NCI-H345 treated with DMSO at 0.1 percent for 48 hours (cell line): ENCODE measurements around the gene FXYD1.
A peak's percentile ranks its signal among the peaks of the same experiment; 100 is the strongest.
"Not testable (repeated sequence)": the region's sequence is repeated elsewhere in the genome, so short reads cannot be mapped to it uniquely, and the experiment has no call there.

Experiments used
- DNase-seq: peaks from one replicate; lab custom pipeline; 2025; ENCODE audit not compliant: unreplicated experiment; lab: John Stamatoyannopoulos, UW

The FXYD1 gene

DNA sequence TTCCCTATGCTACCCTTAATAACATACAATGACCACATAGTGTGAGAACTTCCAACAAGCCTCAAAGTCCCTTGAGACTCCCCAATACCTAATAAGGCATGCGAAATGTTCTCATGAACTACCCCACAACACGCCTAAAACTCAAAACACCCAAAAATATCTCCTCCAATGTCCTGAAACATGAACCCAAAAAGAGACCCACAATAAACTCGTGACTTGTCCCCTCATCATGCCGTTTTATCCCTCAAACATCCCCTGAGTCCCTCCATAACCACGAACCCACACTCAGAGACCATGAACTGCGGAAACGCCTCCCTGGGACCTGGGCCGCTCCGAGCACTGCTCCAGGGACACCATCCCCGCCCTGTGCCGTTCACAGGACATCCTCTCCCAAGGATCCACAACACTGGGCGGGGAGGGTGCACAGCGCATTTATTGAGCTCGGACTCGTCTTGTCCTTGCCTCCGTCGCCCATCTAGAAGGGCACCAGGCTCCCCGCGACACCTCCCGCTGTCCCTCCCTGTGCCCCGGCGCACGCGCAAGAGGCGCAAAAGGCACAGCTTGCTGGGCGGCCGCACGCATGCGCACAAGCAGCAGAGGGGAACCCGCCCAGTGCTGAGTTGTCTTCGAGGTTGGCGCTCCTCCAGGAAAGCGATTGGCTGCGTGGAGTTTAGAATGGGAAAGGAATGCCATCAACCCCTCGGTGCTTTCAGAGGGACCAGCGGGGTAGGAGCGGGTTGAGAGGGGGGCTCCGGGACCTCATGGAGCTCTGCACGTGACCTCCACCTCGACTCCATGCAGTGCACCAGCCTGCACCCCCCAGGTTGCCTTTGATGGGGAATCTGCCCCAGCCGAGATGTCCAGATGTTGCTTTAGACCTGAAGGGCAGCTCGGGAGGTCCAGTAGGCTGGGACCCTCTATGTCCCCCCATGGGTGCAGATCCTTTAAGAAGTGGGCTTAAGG, 14.2 kb upstream of the FXYD1 start:
- DNase-seq, result peak; percentile 84

DNA sequence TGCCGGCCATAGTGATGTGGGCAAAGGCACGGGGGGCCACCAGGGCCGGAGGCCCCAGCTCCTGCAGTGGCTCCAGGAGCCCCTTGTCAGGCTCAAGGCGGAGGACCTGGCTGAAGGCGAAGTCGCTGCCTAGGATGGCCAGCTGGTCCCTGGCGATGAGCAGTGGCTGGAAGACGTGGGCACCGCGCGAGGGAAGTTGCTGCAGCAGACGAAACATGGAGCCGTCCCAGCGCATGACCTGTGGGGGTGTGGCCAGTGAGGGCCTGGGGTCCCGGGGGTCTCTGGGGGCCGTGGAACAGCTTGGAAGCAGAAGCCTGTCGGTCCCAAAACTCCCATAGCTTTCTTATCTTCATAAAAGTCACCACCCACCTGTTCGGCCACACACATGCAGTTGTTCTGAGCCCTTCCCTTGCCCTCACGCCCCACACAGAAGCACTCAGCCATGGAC, 13.3 kb upstream of the FXYD1 start:
- no peak for DNase-seq

DNA sequence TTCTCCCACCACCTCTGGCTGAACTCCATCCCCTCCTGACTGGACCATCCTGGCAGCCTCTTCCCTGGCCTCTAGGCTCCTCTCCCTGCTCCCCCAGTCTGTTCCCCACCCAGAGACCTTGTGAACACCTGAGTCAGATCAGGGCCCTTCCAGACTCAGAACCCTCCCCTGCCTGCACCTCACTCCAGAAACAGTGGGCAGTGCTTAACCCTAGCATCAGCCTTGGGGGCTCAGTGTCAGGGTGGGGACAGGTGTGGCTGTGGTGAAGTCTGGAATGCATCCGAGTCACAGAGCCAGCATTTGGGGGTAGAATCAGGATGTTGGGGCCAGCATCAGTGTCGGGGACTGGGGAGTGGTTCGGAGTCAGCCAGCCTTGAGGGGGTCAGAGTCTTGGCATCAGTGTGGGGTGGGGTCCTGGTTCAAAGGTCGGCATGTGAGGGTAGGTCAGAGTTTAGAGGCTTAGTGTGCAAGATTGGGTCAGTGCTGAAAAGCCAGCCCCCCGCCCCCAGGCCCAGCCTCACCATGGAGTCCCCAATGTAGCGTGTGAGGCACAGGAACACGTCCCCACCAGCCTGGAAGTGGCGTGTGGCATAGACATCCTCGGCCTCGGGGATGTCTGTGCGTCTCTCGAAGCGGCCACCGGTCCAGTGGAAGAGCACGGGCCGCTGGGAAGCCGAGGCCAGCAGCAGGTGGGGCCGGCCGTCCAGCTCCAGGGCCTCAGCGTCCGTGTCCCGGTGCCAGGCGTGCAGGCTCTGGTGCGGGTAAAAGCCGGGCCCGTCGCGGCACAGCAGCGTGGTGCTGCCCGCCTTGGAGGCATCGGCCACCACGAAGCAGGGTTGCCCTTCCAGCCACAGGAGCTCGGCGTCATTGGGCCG, 12.6 kb upstream of the FXYD1 start:
- no peak for DNase-seq

DNA sequence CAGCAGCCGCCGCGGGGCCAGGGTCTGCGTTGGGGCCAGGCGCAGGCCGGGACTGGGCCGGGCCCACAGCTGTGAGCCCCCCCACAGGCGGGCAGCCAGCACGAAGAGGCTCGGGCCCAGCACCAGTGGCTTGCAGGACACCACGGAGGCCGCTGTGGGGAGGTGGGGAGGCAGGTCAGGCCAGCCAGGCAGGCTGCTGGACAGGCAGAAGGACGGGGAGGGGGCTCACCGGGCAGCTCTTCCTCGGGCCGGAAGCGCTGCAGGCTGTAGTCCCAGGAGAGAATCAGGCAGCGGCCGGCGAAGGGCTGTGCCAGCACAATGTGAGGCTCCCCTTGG, 12.0 kb upstream of the FXYD1 start:
- DNase-seq, result no peak

DNA sequence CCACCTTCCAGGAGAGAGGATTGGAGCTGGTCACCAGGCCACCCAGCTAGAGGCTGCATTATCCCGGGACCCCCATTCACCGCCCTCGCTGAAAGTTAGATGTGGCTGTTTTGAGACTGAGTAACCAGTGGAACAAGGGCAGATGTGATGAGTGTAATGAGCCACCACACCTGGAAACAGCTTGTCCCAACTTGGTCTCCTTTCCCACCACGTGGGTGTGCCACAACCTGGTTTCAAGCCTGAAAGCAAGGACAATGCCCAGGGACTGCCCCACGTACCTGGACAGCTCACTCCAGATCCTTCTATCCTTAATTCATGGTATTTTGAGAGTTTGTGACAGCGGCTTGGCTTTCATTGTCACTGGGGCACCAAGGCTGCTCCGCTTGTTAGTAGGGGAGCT, 10.8 kb upstream of the FXYD1 start:
- no peak for DNase-seq

DNA sequence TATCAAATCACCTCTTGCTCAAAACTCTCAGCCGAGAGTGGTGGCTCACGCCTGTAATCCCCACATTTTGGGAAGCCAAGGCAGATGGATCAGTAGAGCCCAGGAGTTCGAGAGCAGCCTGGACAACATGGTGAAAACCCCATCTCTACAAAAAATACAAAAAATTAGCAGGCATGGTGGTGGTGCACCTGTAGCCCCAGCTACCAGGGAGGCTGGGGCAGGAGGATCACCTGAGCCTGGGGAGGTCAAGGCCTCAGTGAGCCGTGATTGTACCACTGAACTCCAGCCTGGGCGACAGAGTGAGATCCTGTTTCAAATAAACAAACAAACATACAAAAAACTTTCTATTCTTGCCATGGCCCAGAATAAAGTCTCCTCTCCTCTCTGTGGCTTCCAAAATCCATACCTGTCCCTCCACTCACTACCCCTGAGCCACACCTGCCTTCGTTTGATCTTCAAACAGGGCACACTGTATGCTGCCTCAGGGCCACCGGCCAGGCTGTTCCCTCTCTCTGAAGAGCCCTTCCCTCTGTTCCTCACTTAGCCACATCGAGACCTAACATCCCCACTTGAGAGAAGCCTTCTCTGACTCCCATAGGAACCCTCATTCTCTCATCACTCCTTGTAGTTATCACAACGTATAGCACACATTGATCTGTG, 10.1 kb upstream of the FXYD1 start:
- DNase-seq, result no peak

DNA sequence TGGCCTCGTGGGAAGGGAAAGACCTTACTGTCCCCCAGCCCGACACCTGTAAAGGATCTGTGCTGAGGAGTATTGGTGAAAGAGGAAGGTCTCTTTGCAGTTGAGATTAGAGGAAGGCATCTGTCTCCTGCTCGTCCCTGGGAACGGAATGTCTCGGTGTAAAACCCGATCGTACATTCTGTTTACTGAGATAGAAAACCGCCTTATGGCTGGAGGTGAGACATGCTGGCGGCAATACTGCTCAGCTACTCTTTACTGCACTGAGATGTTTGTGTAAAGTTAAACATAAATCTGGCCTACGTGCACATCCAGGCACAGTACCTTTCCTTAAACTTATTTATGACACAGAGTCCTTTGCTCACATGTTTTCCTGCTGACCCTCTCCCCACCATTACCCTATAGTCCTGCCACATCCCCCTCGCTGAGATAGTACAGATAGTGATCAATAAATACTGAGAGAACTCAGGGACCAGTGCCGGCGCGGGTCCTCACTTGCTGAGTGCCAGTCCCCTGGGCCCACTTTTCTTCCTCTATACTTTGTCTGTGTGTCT, 8.8 kb upstream of the FXYD1 start:
- DNase-seq, result not testable (repeated sequence)

DNA sequence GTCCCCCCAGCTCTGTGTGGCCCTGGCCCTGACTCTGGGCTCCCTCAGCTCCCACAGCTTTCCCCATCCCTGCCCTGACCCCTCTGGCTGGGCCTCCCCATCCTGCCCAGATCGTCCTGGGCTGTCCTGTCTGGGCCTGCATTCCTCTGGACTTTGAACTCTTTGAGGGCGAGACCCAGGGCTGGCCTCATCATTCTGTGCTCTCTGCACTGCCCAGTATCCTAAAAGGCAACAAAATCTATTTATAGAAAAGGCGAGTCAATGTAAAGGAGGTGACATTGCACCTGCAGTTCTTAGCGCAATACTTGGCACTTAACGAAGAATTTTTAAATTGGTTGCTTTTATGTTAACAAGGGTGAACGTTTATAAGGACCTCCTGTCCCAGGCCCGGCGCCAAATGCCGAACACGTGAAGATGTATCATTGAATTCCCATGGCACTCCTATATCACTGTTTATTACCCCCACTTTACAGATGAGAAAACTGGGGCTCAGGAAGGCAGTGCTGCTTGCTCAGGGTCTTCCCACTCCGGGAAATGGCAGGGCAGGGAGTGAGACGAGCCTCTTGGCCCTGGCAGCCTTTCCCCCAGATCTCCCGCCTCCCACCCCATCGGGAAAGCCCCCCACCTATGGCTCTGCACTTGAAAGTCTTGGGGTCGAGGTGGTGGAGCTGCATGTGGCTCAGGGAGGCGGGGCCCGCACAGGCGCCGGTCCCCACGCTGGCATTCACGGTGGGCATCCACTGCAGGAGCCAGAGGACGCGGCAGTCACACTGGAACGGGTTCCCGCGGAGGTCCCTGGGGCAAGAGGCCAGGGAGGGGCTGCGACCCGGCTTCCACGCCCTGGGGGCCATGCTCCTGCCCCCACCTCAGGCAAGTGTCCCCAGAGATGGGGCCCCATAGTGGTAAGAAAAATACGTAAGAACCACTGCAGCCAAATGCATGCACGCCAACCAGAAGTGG, 7.6 kb upstream of the FXYD1 start:
- no peak for DNase-seq

DNA sequence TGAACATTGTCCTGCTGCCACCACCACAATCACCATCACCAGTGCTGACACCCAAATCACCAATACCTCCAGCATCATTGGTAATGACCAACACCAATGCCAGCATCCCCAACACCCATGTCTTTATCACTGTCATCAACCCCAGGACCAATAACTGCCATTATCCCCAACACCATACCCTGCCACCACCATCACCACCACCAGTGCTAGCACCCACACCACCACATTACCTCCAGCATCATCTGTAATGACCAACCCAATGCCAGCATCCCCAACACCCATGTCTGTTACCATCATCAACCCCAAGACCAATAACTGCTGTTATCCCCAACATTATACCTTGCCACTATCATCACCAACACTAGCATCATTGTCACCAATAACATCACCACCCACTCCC, 6.4 kb upstream of the FXYD1 start:
- no peak for DNase-seq

DNA sequence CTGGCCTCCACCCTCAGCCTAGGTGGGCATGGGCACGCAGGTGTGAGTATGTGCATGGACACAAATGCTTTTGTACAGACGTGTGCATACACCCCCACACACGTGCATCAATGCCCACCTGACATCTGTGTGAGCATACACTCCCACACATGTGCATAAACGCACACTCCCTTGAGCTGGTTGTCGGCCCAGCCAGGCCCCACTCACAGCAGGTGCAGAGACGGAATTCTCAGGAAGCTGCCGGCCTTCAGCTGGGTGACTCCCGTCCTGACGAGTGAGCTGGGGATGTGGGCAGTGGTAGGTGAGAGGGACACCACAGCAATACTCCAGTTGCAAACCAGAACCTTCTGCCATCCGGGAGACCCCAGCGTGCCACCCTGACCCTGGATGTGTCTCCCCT, 4.8 kb upstream of the FXYD1 start:
- no peak for DNase-seq

DNA sequence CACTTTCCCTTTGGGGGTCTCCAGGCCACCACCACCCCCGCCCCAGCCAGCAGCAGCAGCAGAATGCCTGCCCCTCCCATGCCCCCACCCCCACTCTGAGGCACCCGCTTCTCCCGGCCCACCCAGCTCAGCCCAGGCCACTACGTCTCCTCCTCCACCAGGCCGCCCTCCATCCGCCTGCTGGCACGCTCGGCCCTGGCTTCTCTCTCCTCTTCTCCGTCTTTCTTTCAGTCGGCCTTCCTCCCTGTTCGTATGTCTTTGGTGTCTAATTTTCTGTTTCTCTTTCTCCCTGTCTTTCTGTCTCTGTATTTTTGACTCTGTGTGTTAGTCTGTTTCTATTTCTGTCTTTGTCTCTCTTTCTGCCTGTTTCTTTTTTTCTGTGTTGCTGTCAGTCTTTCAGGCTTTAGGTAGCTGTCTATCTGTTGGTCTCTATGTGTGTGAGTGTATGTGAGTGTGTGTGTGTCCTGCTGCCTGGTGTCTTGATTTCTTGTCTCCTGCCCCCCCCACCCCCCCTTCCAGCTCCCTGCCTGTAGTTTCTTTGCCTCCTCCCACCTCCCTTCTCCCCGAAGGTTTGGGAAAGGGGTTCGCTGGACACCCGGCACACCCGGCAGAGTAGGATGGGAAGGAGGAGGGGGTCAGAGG, 3.9 kb upstream of the FXYD1 start, which contains the start of gene LGI4:
LGI4 (minus strand) TSS at position 459 of the 642 bp plus-strand sequence; CDS start at position 80, 379 bp downstream.
- DNase-seq, result no peak

DNA sequence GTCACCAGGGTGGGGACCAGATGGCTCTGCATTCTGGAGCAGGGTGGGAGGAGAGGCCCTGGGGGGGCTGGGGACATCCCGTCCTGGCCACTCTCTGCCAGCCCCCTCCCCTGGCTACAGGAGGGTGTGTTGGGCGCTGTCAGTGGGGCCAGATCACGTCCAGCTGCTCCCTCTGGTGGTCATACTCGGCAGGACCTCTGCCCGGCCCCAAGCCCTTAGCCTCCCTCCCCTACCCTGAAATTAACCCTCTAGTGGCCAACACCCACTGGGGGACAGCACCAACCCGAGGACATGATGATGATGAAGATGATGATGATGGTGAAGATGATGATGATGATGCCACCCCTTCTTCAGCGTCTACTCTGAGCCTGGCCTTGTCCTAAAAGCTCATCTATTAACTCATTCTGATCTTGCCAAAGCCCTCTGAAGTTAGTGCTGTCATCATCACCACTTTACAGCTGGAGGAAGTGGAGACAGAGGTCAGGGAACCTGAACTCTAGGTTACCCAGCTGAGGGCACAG, 3.2 kb upstream of the FXYD1 start:
- DNase-seq, result peak; percentile 46

DNA sequence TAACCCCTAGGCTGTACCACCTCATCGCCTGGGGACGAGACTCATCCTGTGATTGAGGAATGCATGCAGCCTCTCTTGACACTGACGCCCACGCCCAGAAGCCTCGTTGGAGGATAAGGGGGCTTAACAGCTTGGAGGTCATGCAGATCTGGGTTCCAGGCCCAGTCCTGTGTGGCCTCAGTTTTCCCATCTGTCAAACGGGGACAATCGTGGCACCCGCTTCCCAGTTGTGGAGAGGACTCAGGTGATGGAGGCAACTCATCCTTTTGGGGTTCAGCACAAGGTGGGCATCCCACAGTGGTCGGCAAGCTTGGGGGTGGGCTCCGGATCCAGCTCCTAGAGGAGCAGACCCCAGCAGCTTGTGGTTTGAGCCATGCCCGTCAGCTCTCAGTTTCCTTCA, 2.4 kb upstream of the FXYD1 start:
- DNase-seq, result no peak

DNA sequence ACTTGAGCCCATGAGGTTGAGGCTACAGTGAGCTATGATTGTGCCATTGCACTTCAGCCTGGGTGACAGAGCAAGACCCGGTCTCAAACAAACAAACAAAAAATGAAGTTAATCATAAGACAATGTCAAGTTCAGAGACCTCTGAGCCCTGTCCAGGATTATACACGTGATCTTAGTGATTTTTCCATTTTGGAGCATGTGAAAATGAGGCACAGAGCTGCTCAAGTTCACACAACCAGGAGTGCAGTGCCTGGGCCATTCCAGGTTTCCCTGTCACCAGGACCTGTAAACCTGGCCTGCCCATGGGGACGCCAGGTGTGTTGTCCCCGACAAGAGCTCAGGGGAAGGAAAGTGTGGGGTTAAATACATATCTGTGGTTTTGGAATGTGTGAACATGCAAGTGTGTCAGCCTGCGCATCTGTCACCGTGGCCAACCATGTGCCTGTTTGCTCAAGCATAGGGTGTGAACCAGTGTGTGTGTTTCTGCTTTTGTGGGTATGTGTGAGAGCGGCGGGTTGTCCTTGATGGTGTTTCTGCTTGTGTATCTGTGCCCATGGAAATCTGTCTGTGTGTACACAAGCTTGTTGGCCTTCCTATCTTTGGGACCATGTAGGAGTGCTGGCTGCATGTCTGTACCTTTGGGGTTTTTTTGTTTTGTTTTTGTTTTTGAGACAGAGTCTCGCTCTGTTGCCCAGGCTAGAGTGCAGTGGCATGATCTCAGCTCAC, 1.5 kb upstream of the FXYD1 start:
- DNase-seq, result no peak

DNA sequence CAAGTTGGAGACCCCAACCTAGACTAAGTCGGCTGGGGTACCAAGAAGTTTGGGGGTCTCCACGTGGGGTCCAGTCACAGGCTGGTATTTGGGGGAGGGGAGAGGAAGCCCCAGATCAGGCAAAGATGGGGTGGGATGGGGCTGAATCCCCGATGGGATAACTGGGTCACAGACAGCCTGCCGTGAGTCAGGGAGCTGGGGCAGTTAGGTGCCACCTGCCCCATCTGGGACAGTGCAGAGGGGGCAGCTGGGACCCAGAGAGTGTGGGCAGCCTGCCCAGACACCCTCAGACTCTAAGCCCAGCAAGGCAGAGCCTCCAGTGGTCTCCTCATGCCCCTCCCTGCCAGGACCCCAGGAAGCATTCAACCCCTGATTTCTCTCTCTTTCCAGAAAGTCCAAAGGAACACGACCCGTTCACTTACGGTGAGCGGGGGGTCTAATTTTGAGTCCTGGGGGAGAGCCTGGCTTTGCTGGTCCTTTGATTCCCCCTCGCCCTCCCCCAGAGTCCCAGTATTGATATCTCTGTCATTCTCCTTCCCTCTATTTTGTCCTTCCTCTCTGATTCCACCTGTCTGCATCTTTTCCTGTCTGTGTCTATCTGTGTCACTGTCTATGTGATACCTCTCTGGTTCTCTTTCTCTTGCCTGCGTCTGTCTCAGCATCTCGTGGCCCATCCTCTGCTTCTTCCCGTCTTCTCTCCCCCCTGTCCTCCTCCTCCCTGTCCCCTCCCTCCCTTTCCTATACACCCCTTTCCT, 1.8 kb downstream of the FXYD1 start:
- no peak for DNase-seq

DNA sequence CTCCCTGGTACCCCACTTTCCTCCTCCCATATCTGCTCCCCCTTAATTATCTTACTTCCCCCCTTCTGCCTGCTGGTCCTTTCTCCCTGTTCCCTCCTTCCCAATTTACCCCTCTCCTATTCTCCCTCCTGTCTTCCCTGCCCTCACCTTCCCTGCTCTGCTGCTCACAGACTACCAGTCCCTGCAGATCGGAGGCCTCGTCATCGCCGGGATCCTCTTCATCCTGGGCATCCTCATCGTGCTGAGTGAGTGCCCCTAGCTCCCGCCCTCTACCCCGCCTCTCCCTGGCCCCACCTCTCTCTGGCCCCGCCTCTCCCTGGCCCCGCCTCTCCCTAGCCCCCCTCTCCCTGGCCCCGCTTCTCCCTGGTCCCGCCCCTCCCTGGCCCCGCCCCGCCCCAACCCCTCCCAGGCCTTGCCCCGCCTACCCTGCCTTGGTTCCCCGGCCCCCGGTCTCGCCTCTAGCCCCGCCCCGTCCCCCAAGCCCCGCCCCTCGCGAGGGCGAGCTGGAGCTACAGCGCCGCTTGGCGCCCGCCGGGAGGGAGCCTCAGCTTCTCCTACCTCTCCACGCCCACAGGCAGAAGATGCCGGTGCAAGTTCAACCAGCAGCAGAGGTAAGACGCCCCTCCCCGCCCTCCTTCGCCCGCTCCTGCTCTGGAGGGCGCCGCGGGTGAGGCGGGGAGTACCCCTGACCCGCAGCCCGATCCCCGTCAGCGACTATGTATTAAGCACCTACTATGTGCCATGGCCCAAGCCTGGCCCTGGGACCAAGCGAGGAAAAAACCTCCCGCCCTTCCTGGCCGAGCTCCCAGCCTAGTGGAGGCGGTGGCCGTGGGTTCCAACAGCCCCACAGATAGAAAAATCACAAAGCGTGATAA, 2.6 kb downstream of the FXYD1 start:
- peak; percentile 75 for DNase-seq
